GM12873 (cell line): ENCODE measurements around the gene IFNL1.

Experiments used
- TF ChIP-seq, protein P1 (sequence below): IDR thresholded peaks from 2 replicates; pipeline ENCODE4 v1.5.1; 2012; ENCODE audit warnings: low read depth, mild to moderate bottlenecking, moderate library complexity, low read length, control low read depth; ENCODE audit not compliant: insufficient read depth; ENCODE audit errors: missing control alignments

Gene IFNL1

DNA sequence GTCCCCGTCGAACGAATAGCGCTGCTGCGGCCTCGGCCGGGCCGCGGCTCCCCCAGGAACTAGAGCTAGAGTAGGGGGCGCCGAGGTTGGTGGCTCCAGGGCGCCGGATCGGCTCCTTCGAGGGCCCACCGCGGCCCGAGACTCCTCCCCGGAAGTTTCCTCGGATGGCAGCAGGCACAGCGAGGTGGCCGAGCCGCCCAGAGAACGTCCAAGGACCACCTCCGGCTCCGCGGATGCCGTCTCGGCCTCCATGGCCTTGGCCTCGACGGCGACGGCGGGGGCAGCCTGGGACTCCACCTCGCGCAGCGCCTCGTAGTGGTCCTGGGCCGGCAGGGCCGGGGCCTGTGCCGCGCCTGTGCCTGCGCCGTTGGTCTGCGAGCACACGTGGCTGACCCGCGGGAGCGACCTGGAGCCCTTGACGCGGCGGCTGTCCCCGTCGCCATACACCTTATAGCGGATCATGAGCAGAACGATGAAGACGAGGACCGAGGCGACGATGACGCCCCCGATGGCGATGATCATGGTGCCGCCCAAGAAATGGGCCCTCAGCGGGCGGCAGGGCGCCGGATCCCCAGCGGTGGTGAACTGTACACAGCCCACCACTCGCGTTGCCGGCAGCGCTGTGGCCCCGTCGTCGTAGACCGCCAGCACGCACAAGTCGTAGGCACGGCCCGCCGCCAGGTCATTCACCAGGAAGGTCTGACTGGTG is 11.8 kb downstream of the IFNL1 start:
- TF ChIP-seq, protein P1, sequence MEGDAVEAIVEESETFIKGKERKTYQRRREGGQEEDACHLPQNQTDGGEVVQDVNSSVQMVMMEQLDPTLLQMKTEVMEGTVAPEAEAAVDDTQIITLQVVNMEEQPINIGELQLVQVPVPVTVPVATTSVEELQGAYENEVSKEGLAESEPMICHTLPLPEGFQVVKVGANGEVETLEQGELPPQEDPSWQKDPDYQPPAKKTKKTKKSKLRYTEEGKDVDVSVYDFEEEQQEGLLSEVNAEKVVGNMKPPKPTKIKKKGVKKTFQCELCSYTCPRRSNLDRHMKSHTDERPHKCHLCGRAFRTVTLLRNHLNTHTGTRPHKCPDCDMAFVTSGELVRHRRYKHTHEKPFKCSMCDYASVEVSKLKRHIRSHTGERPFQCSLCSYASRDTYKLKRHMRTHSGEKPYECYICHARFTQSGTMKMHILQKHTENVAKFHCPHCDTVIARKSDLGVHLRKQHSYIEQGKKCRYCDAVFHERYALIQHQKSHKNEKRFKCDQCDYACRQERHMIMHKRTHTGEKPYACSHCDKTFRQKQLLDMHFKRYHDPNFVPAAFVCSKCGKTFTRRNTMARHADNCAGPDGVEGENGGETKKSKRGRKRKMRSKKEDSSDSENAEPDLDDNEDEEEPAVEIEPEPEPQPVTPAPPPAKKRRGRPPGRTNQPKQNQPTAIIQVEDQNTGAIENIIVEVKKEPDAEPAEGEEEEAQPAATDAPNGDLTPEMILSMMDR: no peak

GRCh38 chr19:39308531-39309304 is 12.5 kb downstream of the IFNL1 start:
- TF ChIP-seq, protein P1: no peak

GRCh38 chr19:39310558-39311311 is 14.5 kb downstream of the IFNL1 start:
- TF ChIP-seq, protein P1: no peak

GRCh38 chr19:39314016-39314728 is 18.0 kb downstream of the IFNL1 start:
- TF ChIP-seq, protein P1: no peak

- TF ChIP-seq, protein P1: no peak
Measured at GRCh38 chr19:39315933-39316332, 19.7 kb downstream of the IFNL1 start.

DNA sequence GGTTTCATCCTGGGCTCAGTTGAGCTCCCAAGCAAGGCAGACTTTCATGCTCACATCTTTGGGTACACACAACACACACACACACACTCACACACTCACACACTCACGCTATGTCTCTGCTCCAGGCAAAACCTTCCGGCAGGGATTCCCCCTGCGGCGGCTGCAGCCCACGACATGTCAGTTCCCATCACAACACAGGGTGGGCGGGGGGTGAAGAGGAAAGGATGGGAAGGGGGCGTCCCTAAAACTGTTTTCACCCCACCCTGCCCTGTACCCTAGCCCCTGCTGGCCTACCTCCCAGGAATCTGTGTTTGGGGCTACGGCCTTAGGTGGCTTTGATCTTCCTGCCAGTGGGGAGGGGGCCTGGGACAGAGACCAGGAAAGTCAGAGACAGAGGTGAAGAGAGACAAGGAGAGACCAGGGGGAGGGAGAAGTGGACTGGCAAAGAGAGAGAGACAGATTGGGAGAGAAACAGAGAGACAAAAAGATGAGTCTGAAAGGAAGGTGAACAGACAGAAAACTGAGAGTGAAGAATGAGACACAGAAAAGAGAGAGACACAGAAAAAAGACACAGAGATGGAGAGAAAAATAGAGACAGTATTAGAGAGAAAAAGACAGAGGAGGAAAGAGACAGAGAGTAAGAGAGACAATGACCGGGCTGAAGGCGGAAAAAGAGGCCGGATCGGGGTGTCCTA is 20.6 kb downstream of the IFNL1 start:
- TF ChIP-seq, protein P1: no peak
